DMS53 (cell line): Measurements from ENCODE around the gene CYP46A1.
A peak's percentile ranks its signal among the peaks of the same experiment; 100 is the strongest.

Source experiments
- DNase-seq: peaks from one replicate; lab custom pipeline; 2025; lab: John Stamatoyannopoulos, UW

The CYP46A1 gene

DNA sequence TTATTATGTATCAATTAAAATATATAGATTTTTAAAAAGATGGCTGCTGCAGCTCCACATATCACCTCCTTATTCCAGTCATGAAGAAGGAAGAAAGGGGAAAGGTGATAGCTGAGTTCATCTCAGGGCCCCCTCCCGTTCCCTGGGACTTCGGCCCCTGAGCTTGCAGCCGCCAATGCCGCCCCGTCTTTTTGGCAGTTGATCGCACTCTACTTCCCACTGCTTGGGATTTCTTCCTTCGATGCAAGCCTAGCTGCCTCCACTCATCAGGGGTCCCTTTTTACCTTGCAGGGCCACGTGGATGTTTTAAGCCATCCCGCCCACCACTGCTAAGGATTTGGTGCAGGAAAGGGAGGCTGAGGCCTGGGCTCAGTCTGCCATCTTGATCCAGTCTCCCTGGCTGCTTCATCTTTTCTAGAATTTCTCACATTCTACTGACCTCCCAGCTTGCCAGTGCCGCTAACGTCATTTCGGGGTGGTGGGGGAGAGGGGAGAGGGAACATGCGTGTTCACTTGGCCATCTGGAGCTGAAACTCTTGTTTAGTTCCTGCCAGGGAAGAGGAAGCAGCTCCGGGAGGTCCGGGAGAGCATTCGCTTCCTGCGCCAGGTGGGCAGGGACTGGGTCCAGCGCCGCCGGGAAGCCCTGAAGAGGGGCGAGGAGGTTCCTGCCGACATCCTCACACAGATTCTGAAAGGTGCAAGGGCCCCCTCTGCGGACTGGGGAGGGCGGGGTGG is 31.3 kb downstream of the CYP46A1 start:
- DNase-seq: no peak

DNA sequence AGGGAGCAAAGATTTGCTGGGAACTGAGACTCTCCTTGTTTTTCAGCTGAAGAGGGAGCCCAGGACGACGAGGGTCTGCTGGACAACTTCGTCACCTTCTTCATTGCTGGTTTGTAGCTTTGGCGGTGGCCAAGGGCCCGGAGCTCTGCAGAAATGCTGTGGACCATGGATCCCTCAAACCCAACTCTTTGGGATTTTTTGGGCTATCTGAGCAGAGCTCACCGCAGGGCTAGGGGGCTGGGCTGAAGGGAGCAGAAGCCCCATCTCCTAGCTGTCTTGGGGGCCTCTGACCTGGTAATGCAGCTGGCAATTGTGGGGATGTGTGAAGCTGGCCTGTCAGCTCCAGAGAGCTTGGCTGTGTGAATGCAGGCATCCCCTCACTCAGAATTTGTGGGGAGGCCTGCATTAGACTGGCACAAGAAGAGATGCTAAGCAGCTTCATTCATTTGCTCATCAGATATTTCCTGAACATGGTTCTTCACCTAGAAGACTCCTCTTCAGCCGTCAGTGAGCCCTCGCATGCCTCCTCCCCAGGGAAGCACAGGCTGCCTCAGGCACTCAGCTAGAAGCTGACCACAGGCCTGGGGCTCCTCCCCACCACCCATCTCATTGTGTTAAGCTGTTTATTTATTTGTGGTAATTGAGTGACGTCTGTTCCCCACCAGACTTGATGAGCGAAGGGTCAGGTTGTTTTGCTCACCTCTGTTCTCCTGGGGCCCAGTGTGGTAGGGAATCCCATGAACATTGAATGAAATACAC is 32.2 kb downstream of the CYP46A1 start:
- DNase-seq: no peak

DNA sequence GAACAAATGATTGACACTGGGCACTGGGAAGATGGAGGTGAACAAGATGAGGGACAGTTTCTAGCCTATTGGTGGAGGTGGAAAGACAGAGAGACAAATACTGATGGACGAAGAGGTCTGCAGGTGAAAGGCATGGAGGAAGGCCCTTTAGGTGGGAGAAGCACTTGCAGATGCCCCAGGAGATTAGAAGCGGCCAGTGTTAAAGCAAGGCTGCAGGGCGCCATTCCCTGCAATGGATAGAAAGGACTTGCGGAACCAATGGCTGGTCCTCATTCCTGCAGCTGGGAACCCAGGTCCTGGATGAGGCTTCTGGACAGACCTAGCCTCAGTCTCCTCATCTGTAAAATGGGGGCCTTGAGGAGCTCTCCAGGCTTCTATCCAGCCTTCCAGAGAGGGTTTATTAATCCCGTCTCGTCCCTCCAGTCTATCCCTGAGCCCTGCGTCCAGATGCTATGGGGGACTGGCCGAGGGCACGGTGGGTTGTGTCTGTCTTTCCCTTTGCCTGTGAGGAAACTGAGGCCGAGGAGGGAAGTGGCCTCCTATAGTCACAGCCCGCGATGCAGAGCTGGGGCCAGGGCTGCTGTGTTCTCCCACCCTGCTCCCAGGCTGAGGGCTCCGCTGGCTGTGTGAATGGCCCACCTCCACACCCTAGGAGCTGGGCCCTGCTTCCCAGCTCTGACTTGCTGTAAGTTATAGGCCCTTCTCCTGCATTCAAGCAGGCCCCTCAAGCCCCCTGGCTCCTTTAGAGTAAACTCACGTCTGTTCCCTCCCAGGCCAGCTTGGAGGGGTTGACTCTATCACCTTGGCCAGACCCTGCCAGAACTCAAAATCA is 33.0 kb downstream of the CYP46A1 start:
- DNase-seq: no peak

DNA sequence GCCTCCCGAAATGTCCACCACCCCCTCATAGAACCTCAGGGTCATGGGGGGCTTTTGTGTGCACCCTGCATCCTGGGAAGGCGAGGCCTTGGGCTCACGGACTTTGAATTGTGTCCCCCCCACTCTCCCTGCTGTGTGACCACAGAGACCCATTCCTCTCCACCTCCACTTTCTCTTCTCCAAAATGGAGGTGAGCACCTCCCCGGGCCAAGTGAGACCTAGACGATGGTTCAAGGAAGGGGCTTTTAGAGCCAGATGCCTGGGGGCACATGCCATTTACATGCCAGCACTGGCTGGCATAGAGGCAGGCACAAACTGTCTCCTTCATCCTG is 33.5 kb downstream of the CYP46A1 start:
- no peak for DNase-seq

DNA sequence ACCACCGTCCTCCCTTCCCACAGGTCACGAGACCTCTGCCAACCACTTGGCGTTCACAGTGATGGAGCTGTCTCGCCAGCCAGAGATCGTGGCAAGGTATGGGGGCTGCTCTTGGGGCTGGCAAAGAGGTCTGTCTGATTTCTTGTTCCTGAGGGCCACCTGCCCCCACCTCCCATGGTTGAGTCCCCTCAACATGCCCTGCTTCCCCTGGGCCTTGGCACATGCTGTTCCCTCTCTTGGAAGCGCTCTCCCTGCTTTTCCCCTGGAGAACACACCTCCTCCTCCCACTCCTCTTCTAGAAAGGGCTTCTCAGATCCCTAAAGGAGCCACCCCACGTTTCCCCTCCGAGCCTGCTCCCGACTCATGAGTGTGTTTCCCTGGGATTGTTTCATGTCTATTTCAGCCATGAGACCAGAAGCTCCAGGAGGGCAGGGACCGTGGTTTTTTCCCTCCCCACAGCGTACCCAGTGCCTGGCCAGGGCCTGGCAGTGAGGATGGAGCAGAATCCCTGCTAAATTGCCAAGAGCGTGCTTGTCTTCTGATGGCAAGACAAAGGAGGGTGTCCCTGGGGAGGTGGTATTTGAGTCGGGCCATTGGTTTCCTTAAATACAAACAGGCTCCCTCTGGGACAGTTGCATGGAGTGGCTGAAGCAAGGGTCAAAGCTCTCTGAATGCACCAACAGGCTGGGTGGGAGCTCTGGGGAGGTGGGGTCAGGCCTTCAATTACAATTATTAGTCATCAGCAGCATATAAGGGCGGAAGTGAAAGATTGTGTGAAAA is 34.1 kb downstream of the CYP46A1 start:
- DNase-seq: no peak

DNA sequence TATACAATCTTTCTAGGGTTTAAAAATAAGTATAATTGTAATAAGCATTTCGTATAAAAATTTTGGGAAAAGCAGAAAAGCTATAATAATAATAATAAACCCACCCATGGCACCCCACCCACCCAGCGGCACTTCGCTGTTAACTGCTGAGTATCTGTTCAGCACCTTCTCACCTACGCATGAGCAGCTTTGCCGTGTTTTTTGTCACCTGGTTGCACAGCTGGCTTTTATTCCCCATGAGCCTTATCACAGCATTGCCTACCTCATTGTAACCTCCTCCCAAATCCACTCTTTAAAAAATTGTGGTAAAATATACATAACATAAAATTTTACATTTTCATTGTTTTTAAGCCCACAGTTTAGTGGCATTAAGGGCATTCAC is 34.7 kb downstream of the CYP46A1 start:
- DNase-seq: no peak

DNA sequence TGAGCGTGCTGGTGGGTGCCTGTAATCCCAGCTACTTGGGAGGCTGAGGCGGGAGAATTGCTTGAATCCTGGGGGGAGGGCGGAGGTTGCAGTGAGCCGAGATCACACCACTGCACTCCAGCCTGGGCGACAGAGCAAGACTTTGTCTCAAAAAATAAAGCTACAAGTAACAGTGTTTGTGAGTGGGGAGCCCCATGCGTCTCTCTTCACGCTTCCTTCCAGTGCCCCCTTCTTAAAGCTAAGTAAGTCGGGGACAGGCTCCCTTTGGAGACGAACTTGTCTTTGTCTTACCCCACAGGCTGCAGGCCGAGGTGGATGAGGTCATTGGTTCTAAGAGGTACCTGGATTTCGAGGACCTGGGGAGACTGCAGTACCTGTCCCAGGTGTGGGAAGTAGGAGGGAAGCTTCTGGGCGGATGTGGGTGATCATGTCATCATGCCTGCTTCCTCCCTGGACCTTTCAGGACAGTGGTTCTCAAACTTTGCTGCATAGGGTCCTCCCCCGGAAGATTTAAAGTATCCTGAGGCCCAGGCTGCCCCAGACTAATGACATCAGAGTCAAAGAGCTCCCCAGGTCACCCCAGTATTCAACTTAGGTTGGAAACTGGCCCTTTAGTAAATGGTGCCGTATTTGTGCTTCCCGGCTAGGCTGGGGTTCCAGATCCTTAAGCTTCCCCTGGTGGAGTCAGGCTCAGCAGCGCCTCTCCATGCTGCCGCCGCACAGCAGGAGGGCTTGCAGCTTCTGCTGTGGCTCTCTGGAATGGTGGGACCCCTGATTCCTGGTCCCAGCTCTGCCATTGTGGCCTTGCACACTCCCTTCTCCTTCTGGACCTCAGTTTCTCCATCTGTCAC is 37.1 kb downstream of the CYP46A1 start:
- DNase-seq: no peak

DNA sequence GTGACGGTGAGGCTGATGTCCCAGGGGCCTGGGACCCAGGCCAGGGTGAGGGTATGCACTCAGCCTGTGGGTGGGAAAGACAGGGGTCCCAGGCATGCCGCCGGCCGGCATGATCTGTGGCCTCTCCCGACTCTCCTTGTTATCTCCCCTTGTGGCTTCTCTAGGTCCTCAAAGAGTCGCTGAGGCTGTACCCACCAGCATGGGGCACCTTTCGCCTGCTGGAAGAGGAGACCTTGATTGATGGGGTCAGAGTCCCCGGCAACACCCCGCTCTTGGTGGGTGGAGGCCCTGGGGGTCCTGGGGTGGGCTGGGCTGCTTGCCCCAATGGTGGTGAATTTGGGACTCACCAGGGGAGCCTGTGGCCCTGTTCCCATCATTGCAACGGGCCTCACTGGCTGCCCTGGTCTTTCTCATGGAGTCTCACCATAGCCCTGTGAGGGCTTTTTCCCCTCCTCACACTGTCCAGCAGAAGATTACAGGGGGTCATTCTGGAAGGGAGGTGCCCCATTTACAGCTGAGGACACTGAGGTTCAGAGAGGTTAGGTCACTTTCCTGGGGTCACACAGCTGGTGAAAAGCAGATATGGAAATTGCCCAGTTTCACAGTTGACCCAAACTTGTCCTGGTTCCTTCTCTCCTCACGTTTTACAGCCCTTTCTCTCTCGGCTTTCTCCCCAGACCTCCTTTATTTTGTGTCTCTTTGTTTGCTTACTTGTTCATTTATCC is 37.9 kb downstream of the CYP46A1 start:
- no peak for DNase-seq

DNA sequence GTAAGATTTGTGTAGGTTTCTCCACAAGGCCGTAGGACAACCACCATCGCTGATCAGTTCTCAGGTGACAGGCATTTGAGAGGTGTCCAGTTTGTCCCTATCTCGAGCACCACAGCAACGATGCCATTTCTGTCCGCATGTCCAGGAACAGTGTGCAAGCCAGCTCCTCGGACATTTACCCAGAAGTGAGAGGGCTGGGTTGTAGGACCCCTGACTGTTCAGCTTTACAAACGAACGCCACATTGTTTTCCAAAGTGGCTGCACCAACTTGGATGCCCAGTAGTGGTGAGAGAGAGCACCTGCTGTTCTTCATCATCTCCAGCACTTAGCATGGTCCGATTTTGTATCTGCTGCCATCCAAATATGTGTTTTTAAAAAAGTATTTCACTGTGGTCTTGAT is 38.6 kb downstream of the CYP46A1 start:
- no peak for DNase-seq

DNA sequence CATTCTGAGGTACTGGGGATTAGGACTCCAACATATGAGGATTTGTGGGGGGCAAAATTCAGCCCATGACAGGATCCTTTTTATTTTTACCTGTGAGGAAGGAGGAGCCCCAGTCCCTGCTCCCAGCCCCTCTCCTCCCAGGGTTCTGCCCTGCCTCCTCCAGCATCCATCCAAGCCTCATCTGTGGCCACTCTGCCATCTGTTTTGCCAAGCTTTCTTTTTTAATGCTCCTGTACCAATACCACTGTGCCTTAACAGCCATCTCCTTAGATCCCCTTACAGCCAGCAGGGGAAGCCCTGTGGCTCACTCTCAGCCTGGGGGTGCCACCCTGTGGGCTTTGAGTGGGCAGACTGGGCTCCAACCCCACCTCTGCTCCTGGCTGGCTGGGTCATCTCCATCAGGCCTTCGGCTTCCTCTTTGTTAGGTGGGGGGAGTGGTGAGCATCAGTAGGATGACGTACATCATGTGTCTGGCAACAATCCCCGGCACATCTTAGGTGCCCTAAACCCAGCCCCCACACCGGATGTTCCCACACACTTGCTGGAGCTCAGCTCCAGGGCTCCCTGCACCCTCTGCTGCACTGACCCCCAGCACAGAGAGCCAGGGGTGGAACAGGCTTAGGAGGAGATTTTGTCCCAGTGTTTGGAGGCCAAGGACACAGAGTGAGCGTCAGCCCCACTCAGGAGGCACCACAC is 40.2 kb downstream of the CYP46A1 start:
- no peak for DNase-seq

DNA sequence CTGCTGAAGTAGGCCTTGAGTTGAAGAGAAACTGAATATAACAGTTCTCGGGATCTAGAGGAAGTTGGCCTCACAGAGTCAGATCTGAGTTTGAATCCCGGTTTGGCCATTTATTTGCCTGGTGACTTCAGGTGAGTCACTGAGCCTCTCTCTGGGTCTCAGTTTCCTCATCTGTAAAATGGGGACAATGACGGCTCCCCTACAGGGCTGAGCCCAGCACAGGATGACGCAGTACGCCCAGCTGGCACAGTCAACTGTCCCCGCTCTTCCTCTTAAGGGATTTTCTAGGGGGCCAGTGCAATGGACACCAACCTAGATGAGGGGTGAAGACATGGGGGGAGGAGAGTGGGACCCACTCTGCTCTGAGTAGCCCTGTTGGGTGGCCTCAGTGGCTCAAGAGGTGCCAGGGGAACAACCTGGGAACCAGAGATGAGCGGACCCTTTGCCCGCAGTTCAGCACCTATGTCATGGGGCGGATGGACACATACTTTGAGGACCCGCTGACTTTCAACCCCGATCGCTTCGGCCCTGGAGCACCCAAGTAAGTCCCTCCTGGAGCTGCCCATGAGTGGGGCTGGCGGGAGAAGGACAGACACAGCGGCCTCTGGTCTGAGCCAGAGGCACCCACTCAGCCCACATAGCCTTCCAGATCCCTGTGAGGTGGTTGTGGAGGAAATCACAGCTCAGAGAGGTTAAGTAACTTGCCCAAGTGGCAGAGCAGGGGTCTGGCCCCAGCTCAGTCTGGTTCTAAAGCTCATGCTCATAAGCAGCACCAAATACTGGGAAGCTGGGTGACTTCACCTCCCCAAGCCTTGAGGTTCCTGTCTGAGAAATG is 41.1 kb downstream of the CYP46A1 start:
- no peak for DNase-seq

DNA sequence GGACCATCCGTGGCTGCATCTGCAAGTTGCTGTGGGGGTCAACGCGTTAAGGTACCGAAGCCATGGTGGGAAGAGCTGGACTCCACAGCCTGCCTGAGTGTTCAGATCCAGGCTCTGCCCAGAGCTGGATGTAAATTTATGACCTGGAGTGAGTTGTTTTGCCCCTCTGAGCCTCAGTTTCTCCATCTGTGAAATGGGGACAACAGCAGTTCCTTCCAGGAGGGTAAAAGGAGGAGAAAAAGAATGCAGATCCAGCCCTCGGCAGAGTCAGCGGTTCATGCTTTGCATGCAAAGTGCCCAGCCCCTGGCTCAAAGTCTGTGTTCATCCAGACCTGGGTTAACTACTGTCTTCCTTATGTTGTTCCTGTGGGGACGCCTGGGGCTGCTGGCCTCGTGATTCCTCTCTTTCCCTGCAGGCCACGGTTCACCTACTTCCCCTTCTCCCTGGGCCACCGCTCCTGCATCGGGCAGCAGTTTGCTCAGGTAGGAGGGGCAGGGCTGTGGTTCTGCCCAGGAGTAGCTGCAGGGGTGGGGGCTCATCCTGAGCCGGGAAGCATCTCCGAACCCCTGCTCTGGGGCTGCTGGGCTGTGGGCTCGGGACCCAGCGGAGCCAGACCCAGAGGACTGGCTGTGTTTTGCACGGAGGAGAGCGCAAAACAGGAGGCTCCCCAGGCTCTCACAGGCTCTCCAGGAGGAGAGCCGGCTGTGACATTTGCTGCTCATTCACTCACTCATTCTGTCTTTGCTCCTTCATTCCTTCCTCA is 41.9 kb downstream of the CYP46A1 start:
- DNase-seq: peak; percentile 37

DNA sequence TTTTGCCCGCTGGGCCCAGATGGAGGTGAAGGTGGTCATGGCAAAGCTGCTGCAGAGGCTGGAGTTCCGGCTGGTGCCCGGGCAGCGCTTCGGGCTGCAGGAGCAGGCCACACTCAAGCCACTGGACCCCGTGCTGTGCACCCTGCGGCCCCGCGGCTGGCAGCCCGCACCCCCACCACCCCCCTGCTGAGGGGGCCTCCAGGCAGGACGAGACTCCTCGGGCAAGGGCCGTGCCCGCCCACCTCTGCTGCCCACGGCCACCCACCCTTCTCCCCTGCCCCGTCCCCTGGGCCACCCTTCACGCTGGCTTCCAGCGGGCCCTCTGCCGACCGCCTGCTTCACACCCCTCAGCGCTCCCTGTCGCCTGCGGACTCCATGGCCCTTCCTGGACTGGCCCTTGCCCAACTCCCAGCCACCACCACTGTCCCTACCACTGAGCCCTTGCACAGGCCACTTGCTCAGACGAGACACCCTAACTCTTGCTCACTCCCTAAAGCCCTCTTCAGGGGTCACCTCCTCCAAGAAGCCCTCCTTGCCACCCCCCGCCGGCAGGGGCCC is 42.5 kb downstream of the CYP46A1 start:
- no peak for DNase-seq

DNA sequence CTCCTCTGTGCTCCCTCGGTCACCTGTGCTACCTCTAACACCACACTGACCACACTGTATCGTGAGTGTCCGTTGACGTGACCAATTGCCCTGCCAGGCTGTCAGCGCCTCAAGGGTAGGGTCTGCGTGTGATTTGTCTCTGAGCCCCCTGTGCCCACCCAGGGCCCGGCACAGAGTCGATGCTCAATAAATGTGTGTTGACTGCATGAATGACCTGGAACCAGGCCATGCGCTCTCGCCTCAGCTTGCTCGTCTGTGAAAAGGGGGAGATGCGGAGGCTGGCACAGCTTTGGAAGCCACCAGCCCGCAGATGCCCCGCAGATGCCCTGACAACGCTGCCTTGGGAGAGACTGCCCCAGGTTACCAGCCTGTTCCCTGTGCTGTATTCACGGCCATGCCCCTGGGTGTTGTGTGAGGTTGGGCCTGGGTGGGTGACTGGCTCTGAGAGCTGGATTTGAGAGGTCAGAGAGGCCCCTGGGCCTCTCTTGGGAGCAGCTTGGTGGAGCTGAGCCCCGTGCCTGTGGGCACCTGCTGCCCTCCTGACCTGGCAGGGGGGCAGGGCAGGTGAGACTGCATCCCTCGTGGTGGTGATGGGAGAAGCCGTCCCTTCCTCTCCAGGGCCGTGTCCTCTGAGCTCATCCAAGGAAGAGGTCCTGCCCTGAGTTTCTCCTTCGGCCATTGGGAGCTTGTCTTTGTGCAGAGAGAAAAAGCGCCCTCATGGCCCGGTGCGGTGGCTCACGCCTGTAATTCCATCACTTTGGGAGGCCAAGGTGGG is 43.2 kb downstream of the CYP46A1 start:
- DNase-seq: no peak

DNA sequence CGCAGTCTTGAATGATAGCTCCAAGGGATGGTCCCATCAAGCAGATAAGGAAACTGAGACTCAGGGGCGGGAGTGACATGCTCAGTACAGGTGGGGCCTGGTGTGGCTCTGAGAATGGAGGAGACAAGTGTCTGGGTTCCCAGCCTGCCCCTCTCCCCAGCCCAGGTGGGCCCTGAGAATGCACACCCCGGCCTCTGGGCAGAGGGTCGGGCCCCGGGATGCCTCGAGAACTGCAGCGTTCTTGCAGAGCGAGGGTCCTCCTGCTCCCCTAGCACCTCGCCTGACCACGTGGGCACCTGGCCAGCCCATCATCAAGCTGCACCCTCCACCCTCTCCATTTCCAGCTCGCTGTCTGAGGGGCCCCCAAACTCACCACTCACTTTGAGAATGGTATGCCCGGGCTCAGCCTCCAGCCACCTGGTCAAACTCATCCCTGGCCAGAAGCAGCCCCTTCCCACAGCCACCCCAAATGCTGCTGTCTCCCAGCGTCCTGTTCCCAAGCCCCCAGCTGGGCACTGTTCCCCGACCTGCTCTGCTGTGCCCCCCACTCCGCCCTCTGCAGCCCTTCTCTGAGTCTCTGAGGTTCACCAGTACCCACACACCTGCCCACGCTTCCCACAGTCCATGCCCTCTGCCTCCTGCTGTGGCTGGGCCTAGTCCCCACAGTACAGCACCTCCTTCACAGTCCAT is 44.3 kb downstream of the CYP46A1 start:
- no peak for DNase-seq

DNA sequence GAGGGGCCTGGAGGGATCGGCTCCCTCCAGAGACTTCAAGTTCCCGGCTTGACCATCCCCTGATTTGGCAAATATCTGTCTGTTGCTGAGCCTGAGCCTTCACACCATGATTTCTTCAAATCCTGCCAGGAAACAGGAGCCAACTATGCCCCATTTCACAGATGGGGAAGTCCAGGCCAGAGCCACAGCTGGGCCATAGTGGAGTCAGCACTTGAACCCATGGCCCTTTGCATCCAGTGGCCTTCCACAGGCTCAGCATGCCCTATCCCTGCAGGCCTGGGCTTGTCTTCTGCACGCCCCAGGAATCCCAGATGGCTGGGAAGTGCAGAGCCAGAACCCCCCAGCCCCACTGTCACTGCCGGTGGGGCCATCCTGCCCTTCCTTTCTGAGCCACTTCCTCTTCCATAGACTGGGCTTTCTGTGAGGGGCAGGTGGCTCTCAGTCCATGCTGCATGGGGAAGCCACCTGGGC is 44.9 kb downstream of the CYP46A1 start:
- DNase-seq: no peak
